NB4 (cell line): Measurements from ENCODE around the gene PHLDB3.

ENCODE experiments used
- CTCF ChIP-seq: IDR thresholded peaks from one replicate; pipeline ENCODE4 v1.5.1; 2012; ENCODE audit warnings: low read depth, low read length
- POLR2A ChIP-seq: IDR thresholded peaks from 2 replicates; pipeline ENCODE4 v1.6.1; 2011; ENCODE audit warnings: mild to moderate bottlenecking; ENCODE audit not compliant: insufficient read length; ENCODE audit errors: extremely low read depth

DNA sequence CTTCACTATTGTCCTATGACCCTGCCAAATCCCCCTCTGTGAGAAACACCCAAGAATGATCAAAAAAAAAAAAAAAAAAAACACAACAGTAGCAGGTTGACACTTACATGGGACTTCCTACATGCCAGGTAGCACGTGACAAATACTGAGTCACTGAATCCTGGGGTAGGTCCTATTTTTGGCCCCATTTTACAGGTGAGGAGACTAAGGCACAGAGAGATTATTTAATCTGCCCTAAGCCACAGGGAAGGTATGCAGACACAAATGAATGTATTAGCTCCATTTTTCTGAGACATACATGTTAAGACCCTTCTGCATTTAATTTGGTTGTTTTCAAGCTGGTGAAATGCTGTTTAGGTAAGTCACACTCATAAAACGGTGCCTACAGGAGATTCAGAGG, 44.2 kb upstream of the PHLDB3 start:
- TF ChIP-seq CTCF = no peak
- no peak for TF ChIP-seq POLR2A
